BLaER1 treated with 17β-estradiol and CSF1 and Interleukin-3, amounts not matched to agents 10 nM and 100 nM (cell line): ENCODE results near the gene LIM2.
A peak's percentile ranks its signal among the peaks of the same experiment; 100 is the strongest.

Experiments used
- H3K27ac ChIP-seq, 11 experiments: shearing (Covaris generic); formaldehyde crosslinking; 2 replicates each; pipeline ENCODE4 v1.8.1; 2022
- H3K27me3 ChIP-seq, 11 experiments: shearing (Covaris generic); formaldehyde crosslinking; 2 replicates each; pipeline ENCODE4 v1.8.1; 2022
- H3K36me3 ChIP-seq, 11 experiments: shearing (Covaris generic); formaldehyde crosslinking; 2 replicates each; pipeline ENCODE4 v1.8.1; 2022
- H3K4me1 ChIP-seq, 10 experiments: shearing (Covaris generic); formaldehyde crosslinking; 2 replicates each; pipeline ENCODE4 v1.8.1; 2022
- H3K4me2 ChIP-seq, 11 experiments: shearing (Covaris generic); formaldehyde crosslinking; 2 replicates each; pipeline ENCODE4 v1.8.1; 2022
- H3K4me3 ChIP-seq, 10 experiments: shearing (Covaris generic); formaldehyde crosslinking; 2 replicates each; pipeline ENCODE4 v1.8.1; 2022
- H3K9ac ChIP-seq, 11 experiments: shearing (Covaris generic); formaldehyde crosslinking; 2 replicates each; pipeline ENCODE4 v1.8.1; 2022
- H3K9me3 ChIP-seq, 11 experiments: shearing (Covaris generic); formaldehyde crosslinking; replicated peaks in 1 of 11; 2 replicates each; pipeline ENCODE4 v1.8.1; 2022
- H4K20me1 ChIP-seq, 11 experiments: shearing (Covaris generic); formaldehyde crosslinking; 2 replicates each; pipeline ENCODE4 v1.8.1; 2022
- Cebpa-rat ChIP-seq, 11 experiments: shearing (Covaris generic); IDR thresholded peaks; 2 replicates each; pipeline ENCODE4 v1.8.1; 2022

Gene LIM2

DNA sequence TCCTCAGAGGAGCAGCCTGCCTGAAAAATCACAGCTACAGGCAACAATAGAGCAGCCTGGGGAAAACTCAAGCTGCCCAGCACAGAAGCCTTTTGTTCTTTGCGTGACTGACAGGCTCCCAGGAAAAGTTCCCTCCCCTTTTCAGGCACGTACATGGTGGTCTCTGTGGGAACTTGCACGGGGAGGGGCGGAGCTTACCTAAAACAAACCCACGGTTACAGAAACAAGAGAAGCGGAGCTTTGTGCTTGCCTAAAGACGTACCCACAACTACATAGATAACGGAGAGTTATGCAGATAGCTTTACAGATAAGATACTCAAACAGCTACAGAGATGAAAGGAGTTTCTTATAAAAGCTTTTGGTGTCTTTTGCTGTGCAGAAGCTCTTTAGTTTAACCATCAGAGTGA, 33.0 kb downstream of the LIM2 start:
- Histone ChIP-seq H3K9me3 (no peaks in the 10 kb centered on the region; a peak in 1 of 22 replicates), H4K20me1 (peaks cover 0 to 8% (median 0%) of the 10 kb centered on the region in 11 experiments; a peak in 3 of 22 replicates), H3K9ac (no peak overlapping the region; a peak in 1 of 22 replicates), H3K36me3 (peaks cover 22 to 50% (median 34%) of the 10 kb centered on the region in 11 experiments), H3K27ac (peak overlapping the region in 1 of 11 experiments; percentile 40; a peak in 1 of 22 replicates), H3K27me3 (no peaks in the 10 kb centered on the region), H3K4me2 (no peak overlapping the region), H3K4me3 (no peak overlapping the region), H3K4me1 (peaks cover 4 to 25% (median 7%) of the 10 kb centered on the region in 10 experiments; a peak in 12 of 20 replicates)
- no peak for TF ChIP-seq Cebpa-rat (IDR thresholded peaks at IDR 0.05)

DNA sequence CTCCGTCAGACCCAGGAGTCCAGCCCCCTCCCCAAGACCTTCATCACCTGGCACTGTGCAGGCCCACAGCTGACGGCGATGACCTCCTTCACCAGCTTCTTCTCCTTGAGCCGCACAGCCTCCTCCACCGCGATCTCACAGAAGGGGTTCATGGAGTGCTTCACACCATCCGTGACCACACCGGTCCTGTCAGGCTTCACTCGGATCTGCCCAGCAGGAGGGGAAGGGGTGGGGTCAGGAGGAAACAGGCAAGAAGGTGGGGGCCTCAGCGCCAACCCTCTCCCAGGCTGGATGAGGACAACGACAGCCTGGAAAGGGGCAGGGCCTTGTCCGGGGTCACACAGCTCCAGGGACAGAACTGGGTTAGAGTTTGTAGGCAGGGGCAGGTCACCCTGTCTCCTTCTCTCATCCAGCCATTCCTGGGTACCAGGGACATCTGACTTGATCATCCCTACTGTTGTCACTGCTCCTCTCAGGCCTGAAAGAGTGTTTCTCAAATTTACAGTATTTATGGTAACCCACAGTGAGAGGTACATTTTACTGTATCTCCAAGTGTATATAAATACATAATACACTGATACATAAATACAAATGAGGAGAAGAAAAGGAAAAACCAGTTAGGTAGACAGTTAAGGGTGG, 33.6 kb downstream of the LIM2 start:
- H3K4me1 ChIP-seq: peaks cover 4 to 25% (median 7%) of the 10 kb centered on the region in 10 experiments; a peak in 12 of 20 replicates

DNA sequence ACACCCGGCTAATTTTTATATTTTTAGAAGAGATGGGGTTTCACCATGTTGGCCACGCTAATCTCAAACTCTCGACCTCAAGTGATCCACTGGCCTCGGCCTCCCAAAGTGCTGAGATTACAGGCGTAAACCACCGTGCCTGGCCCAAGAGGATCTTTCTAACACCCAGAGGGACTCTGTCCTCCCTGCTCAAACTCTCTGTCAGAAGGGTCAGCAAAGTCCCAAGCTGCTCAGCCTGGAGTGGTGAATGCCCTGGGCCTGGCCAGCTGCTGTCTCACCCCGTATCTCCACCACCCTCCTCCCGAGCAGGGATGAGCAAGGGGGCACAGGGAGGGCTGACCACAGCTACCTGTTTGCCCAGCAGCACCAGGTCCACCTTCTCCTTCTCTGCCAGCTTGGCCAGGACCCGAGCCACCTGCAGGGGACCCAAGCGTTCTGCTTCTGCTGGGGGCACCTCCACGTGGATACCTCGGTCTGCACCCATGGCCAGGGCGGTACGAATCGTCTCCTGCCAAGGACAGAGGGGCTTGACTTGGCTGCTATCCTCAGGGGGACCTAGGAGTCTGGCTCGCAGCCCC, 34.9 kb downstream of the LIM2 start:
- Histone ChIP-seq H3K4me1 (peaks cover 0 to 19% (median 4%) of the 10 kb centered on the region in 10 experiments; a peak in 11 of 20 replicates), H3K27ac (no peak overlapping the region; a peak in 1 of 22 replicates), H4K20me1 (peaks cover 0 to 7% (median 0%) of the 10 kb centered on the region in 11 experiments; a peak in 3 of 22 replicates), H3K9ac (no peak overlapping the region), H3K36me3 (peaks cover 22 to 63% (median 44%) of the 10 kb centered on the region in 11 experiments), H3K4me2 (no peak overlapping the region), H3K27me3 (no peaks in the 10 kb centered on the region), H3K4me3 (no peak overlapping the region), H3K9me3 (no peaks in the 10 kb centered on the region; a peak in 1 of 22 replicates)
- TF ChIP-seq Cebpa-rat (IDR thresholded peaks at IDR 0.05): no peak

More for the DNA sequence above, 33.6 kb downstream of the LIM2 start:
- no peak for TF ChIP-seq Cebpa-rat (IDR thresholded peaks at IDR 0.05)
- H3K36me3 ChIP-seq: peaks cover 22 to 55% (median 39%) of the 10 kb centered on the region in 11 experiments
- H3K4me2 ChIP-seq: no peak overlapping the region
- no peaks in the 10 kb centered on the region; a peak in 1 of 22 replicates for H3K9me3 ChIP-seq
- no peak overlapping the region; a peak in 1 of 22 replicates for H3K9ac ChIP-seq
- no peak overlapping the region for H3K4me3 ChIP-seq
- no peaks in the 10 kb centered on the region for H3K27me3 ChIP-seq
- peaks cover 0 to 8% (median 0%) of the 10 kb centered on the region in 11 experiments; a peak in 3 of 22 replicates for H4K20me1 ChIP-seq
- H3K27ac ChIP-seq: peak overlapping the region in 2 of 11 experiments; percentile 18 to 40; a peak in 2 of 22 replicates

DNA sequence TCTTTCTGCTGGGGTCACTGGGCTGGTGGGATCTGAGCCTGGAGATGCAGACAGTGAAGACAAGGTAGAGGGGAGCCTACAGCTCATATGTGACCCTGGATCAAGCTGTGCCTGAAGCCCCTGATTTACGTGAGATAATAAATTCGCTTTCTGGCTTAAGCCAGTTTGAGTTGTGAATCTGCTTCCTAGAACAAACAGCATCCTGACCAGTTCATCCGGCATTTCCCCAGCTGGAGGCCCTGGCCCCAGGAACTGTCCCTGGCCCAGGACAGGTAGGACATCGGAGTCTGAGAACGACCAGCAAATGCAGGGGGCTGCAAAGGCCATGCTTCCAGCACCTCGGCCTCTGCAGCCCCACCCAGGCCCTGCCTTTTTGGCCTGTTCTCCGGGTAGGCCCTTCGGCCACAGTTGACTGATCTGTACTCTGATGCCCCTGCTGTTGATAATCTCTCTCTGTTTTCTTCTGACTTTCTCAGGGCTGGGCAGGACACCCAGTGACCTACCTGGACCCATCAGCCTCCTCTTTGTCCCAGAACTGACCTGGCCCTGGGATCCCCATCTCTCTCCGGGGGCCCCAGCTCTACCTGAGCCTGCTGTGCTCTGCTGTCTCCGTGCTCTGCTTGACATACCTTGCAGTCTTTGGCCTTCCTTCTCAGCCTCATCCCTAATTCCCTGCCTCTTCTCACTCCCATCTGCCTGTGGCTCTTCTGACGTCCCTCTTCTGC, 36.3 kb downstream of the LIM2 start:
- Histone ChIP-seq H3K27ac (peak overlapping the region in 7 of 11 experiments; percentile 19 to 66 (median 45); a peak in 11 of 22 replicates), H3K4me2 (peak overlapping the region in 4 of 11 experiments; percentile 2 to 29 (median 16); a peak in 4 of 22 replicates), H3K9me3 (no peaks in the 10 kb centered on the region; a peak in 1 of 22 replicates), H3K4me3 (no peak overlapping the region), H3K27me3 (no peaks in the 10 kb centered on the region), H3K36me3 (peaks cover 22 to 72% (median 56%) of the 10 kb centered on the region in 11 experiments), H4K20me1 (peaks cover 0 to 7% (median 0%) of the 10 kb centered on the region in 11 experiments; a peak in 3 of 22 replicates), H3K4me1 (peaks cover 0 to 17% (median 4%) of the 10 kb centered on the region in 10 experiments; a peak in 10 of 20 replicates), H3K9ac (no peak overlapping the region; a peak in 2 of 22 replicates)
- TF ChIP-seq Cebpa-rat (IDR thresholded peaks at IDR 0.05): no peak

DNA sequence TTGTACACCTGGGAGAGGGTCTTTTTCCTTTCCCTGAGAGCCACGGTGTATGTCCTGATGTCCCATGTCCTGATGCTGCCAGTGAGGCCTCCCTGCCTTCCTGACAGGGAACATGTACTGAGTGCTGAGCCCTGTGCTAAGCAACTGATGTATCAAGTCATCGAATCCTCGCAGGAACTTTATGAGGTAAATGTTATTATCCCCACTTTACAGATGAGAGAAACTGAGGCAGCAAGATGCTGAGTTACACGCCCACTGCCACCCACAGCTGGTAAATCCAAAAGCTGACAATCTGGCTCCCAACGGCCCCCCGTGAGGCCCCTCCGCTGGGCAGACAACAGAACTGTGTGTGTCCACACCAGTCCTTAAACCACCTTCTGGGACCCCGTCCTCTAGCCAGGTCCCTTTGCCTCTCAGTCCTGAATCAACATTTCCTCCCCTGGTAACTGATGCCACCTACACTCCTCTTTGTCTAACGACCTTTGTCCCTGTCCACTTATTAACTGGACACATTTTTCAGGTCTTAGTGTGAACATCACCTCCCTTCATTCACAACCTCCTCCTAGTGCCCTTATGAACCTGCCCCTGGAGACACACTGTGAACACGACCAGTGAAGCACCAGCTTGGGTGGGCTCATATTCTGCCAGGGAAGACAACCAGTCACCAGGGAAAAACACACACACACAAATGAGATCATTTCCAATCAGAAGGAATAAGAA, 40.4 kb downstream of the LIM2 start:
- Histone ChIP-seq H3K9ac (no peak overlapping the region), H3K4me2 (no peak overlapping the region)

DNA sequence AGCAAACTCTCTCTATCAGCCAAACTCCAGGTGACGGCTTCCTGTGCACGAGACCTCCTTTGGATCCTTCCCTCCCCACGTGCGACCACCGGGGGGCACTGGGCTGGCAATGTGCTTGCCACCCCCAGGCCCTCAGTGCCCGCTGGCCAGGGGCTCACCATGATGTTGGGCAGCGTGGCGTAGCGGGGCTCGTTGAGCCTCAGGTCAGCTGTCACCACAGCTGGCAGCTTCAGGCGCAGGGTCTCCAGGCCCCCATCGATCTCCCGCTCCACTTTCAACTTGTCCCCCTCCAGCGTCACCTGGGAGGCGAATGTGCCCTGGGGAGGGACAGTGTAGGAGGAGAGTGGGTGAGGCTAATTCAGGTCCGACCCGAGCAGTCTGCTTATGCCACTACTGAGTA, 41.0 kb downstream of the LIM2 start:
- Histone ChIP-seq H4K20me1 (peaks cover 0 to 5% (median 0%) of the 10 kb centered on the region in 11 experiments; a peak in 1 of 22 replicates), H3K4me2 (no peak overlapping the region), H3K9ac (no peak overlapping the region), H3K4me1 (peaks cover 6 to 33% (median 22%) of the 10 kb centered on the region in 10 experiments; a peak in 18 of 20 replicates), H3K27ac (no peak overlapping the region), H3K27me3 (0 out of 22 replicates have a peak, but pooled peaks cover 0 to under 1% (median 0%) of the 10 kb centered on the region in 11 experiments), H3K36me3 (peaks cover 32 to 78% (median 57%) of the 10 kb centered on the region in 11 experiments), H3K9me3 (no peaks in the 10 kb centered on the region; a peak in 1 of 22 replicates), H3K4me3 (no peak overlapping the region)
- TF ChIP-seq Cebpa-rat (IDR thresholded peaks at IDR 0.05): no peak

More for the DNA sequence above, 40.4 kb downstream of the LIM2 start:
- H3K9me3 ChIP-seq: no peaks in the 10 kb centered on the region; a peak in 1 of 22 replicates
- peaks cover 36 to 84% (median 63%) of the 10 kb centered on the region in 11 experiments for H3K36me3 ChIP-seq
- H3K27ac ChIP-seq: no peak overlapping the region
- H3K4me3 ChIP-seq: no peak overlapping the region
- H4K20me1 ChIP-seq: peaks cover 0 to 5% (median 0%) of the 10 kb centered on the region in 11 experiments; a peak in 1 of 22 replicates
- peaks cover 0 to 33% (median 20%) of the 10 kb centered on the region in 10 experiments; a peak in 17 of 20 replicates for H3K4me1 ChIP-seq
- H3K27me3 ChIP-seq: no peaks in the 10 kb centered on the region
- TF ChIP-seq Cebpa-rat (IDR thresholded peaks at IDR 0.05): no peak

DNA sequence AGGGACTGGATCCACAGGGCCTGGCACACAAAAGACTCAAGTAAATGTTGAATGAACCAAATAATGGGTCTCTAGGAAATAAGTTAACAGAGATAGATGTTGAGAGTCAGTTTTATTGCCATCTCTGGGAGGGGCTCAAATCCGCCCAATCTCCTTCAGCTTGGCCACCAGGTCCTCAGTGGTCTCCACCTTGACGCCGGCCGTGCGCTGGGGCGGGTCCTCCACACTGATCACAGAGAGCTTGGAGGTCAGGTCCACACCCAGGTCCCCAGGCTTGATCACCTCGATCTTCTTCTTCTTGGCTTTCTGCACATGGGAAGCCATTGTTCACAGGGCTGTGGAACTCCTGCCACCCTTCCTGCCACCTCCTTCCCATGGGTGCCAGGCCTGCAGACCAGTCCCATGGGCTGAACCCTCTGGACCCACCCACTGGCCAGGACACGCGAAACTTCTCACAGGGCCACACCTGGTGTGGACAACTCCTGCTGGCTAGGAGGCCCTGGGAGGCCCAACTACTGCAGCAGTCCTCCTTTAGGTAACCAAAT, 42.6 kb downstream of the LIM2 start:
- Histone ChIP-seq H3K9ac (no peak overlapping the region), H3K36me3 (peaks cover 17 to 62% (median 42%) of the 10 kb centered on the region in 11 experiments), H3K4me2 (peak overlapping the region in 5 of 11 experiments; percentile 1 to 49 (median 25); a peak in 6 of 22 replicates), H3K4me1 (peaks cover 19 to 34% (median 26%) of the 10 kb centered on the region in 10 experiments; a peak in 18 of 20 replicates), H3K9me3 (no peaks in the 10 kb centered on the region), H3K27ac (no peak overlapping the region), H3K27me3 (peaks cover 0 to 16% (median 11%) of the 10 kb centered on the region in 11 experiments; a peak in 18 of 22 replicates), H3K4me3 (no peak overlapping the region), H4K20me1 (peaks cover 0 to 5% (median 0%) of the 10 kb centered on the region in 11 experiments; a peak in 1 of 22 replicates)
- no peak for TF ChIP-seq Cebpa-rat (IDR thresholded peaks at IDR 0.05)
